Mesendoderm (in vitro differentiated cells): Measurements from ENCODE around the gene SLC7A5.
A peak's percentile ranks its signal among the peaks of the same experiment; 100 is the strongest.

ENCODE experiments used
- DNase-seq: peaks from one replicate; pipeline ENCODE4 v3.0.0; 2013
- H2AK5ac ChIP-seq: 2 replicates; pipeline ENCODE4 v1.6.1; 2013; ENCODE audit warnings: low read length, inconsistent platforms
- H2BK120ac ChIP-seq: 2 replicates; pipeline ENCODE4 v1.6.1; 2013; ENCODE audit warnings: low read depth, mild to moderate bottlenecking, low read length, moderate library complexity, mixed read lengths
- H2BK15ac ChIP-seq: replicated peaks from 2 replicates; pipeline ENCODE4 v1.6.1; 2013; ENCODE audit warnings: low read depth, mild to moderate bottlenecking, moderate library complexity
- H2BK5ac ChIP-seq: 2 replicates; pipeline ENCODE4 v1.6.1; 2013; ENCODE audit warnings: low read length, inconsistent platforms
- H3K18ac ChIP-seq: 2 replicates; pipeline ENCODE4 v1.6.1; 2013; ENCODE audit warnings: mild to moderate bottlenecking, low read length, mixed read lengths
- H3K23ac ChIP-seq: one replicate; pipeline ENCODE4 v1.6.1; 2013; ENCODE audit warnings: low read length
- H3K27ac ChIP-seq: 2 replicates; pipeline ENCODE4 v1.5.1; 2013; ENCODE audit warnings: low read depth, mild to moderate bottlenecking, inconsistent platforms, low read length, moderate library complexity
- H3K27me3 ChIP-seq: 2 replicates; pipeline ENCODE4 v1.6.1; 2013; ENCODE audit warnings: low read length, control low read depth, mild to moderate bottlenecking, inconsistent platforms; ENCODE audit not compliant: insufficient read depth, poor library complexity
- H3K36me3 ChIP-seq: 2 replicates; pipeline ENCODE4 v1.6.1; 2013; ENCODE audit warnings: low read length, inconsistent platforms; ENCODE audit not compliant: control insufficient read depth, insufficient read depth
- H3K4ac ChIP-seq: one replicate; pipeline ENCODE4 v1.6.1; 2013; ENCODE audit warnings: low read depth, mild to moderate bottlenecking, low read length, moderate library complexity
- H3K4me1 ChIP-seq: 2 replicates; pipeline ENCODE4 v1.6.1; 2013; ENCODE audit warnings: low read depth, low read length, inconsistent platforms; ENCODE audit not compliant: control insufficient read depth
- H3K4me2 ChIP-seq: 2 replicates; pipeline ENCODE4 v1.6.1; 2013; ENCODE audit warnings: low read length
- H3K4me3 ChIP-seq: 2 replicates; pipeline ENCODE4 v1.5.1; 2013; ENCODE audit warnings: mild to moderate bottlenecking, low read length
- H3K56ac ChIP-seq: one replicate; pipeline ENCODE4 v1.6.1; 2013; ENCODE audit warnings: low read length
- H3K79me1 ChIP-seq: 2 replicates; pipeline ENCODE4 v1.6.1; 2013; ENCODE audit warnings: low read length, inconsistent platforms
- H3K79me2 ChIP-seq: 2 replicates; pipeline ENCODE4 v1.6.1; 2013; ENCODE audit warnings: mild to moderate bottlenecking, low read length; ENCODE audit not compliant: control insufficient read depth, insufficient read depth
- H3K9ac ChIP-seq: 2 replicates; pipeline ENCODE4 v1.6.1; 2013; ENCODE audit warnings: low read length, inconsistent platforms
- H4K5ac ChIP-seq: one replicate; pipeline ENCODE4 v1.6.1; 2013; ENCODE audit warnings: low read length
- H4K8ac ChIP-seq: one replicate; pipeline ENCODE4 v1.6.1; 2013; ENCODE audit warnings: low read depth, mild to moderate bottlenecking, control low read depth, low read length, moderate library complexity
- WGBS: extraction: QIAGEN DNeasy Blood & Tissue Kit; methylation state at CpG from one replicate; pipeline ENCODE4 v1.1.7; 2013; ENCODE audit warnings: low lambda C conversion rate, missing lambda C conversion rate; ENCODE audit not compliant: insufficient coverage; ENCODE audit errors: extremely low coverage; 5-methylcytosine and 5-hydroxymethylcytosine counted together

The SLC7A5 gene

GRCh38 chr16:87824991-87825841 is 44.1 kb downstream of the SLC7A5 start:
- no peaks in the 10 kb centered on the region for H3K79me1 ChIP-seq
- H3K4me1 ChIP-seq: peaks cover 11% of the 10 kb centered on the region
- H2BK15ac ChIP-seq: no peak overlapping the region
- H4K8ac ChIP-seq: no peak overlapping the region
- H3K18ac ChIP-seq: no peak overlapping the region
- no peak overlapping the region for H3K4me3 ChIP-seq
- no peak overlapping the region for H3K9ac ChIP-seq
- H3K36me3 ChIP-seq: peaks cover 3% of the 10 kb centered on the region
- no peak overlapping the region for H2BK120ac ChIP-seq
- H3K4ac ChIP-seq: no peak overlapping the region
- H2AK5ac ChIP-seq: no peak overlapping the region
- H4K5ac ChIP-seq: no peak overlapping the region
- H3K27me3 ChIP-seq: no peaks in the 10 kb centered on the region
- DNase-seq: peak; percentile 81
- H3K56ac ChIP-seq: peak overlapping the region; percentile 60
- H3K4me2 ChIP-seq: no peak overlapping the region
- no CpG with 5 or more reads among the region's 29 CpGs for WGBS
- no peak overlapping the region for H3K23ac ChIP-seq
- H3K27ac ChIP-seq: no peak overlapping the region
- H3K79me2 ChIP-seq: no peaks in the 10 kb centered on the region
- H2BK5ac ChIP-seq: no peak overlapping the region

DNA sequence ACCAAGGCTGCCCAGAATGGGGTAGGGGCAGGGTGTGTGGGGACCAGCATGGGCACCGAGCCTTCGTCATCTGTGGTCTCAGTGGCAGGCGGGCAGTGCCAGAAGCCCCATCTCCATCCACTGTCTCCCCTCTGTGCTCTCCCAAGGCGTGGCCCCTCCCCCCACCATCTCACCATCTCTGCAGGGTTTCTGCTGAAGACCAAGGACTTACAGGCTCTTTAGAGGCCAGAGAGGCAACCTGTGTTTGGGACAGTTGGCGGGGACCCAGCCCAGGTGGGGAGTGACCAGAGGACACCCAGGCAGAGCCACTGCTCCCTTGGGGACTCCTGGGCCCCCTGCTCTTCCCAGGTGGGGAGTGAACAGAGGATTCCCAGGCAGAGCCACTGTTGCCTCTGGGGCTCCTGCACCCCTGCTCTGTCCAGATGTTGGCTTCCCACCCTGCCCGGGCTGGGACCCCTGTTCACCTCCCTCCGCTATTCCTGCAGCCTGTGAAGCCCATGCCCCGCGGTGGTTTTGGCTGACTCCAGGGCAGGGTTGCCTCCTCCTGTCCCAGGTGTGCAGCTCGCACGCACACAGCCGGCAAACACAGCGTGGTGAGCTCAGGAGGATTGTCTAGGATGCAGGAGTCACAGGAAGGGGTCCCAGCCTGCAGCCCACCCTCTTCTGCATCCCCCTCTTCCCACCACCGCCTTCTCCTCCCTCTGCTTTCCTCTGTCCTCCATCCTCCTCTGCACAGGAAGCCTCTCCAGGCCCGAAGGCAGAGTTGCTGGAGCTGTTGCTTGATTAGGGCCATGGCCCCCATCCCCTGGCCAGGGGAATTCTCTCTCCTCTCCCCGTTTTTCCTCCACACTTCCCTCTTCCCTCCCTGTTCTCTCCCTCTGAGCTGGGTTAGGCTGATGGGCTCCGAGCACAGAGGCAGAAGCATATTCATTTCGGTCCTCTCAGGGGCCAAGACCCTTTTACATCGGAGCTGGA is 45.0 kb downstream of the SLC7A5 start:
- Histone ChIP-seq H3K79me2 (no peaks in the 10 kb centered on the region), H3K4me3 (no peak overlapping the region), H2AK5ac (no peak overlapping the region), H4K8ac (no peak overlapping the region), H3K4me2 (no peak overlapping the region), H3K27ac (no peak overlapping the region), H3K4ac (peak overlapping the region; percentile 19), H3K79me1 (no peaks in the 10 kb centered on the region), H3K23ac (no peak overlapping the region), H3K27me3 (no peaks in the 10 kb centered on the region), H2BK5ac (no peak overlapping the region), H2BK120ac (no peak overlapping the region), H3K36me3 (no peaks in the 10 kb centered on the region), H3K4me1 (peaks cover 13% of the 10 kb centered on the region), H3K9ac (no peak overlapping the region), H3K56ac (peak overlapping the region; percentile 12), H4K5ac (no peak overlapping the region), H3K18ac (no peak overlapping the region), H2BK15ac (no peak overlapping the region)
- DNase-seq: no peak
- no CpG with 5 or more reads among the region's 19 CpGs for WGBS

- Histone ChIP-seq H3K79me1 (no peaks in the 10 kb centered on the region), H3K27me3 (no peaks in the 10 kb centered on the region), H3K4me3 (no peak overlapping the region), H2AK5ac (peak overlapping the region; percentile 65), H3K56ac (peak overlapping the region; percentile 73), H2BK15ac (no peak overlapping the region), H2BK5ac (no peak overlapping the region), H3K36me3 (no peaks in the 10 kb centered on the region), H3K4ac (peak overlapping the region; percentile 28), H3K4me1 (peaks cover 13% of the 10 kb centered on the region), H2BK120ac (peak overlapping the region; percentile 21), H3K23ac (no peak overlapping the region), H3K9ac (peak overlapping the region; percentile 44), H3K18ac (peak overlapping the region; percentile 56), H3K27ac (peak overlapping the region; percentile 5), H4K5ac (no peak overlapping the region), H4K8ac (no peak overlapping the region), H3K79me2 (no peaks in the 10 kb centered on the region), H3K4me2 (no peak overlapping the region)
- no peak for DNase-seq
- WGBS: no CpG with 5 or more reads among the region's 24 CpGs
Observed at GRCh38 chr16:87823181-87823929, 46.0 kb downstream of the SLC7A5 start.

- no CpG with 5 or more reads among the region's 38 CpGs for WGBS
- H3K27ac ChIP-seq: peak overlapping the region; percentile 5
- DNase-seq: peak; percentile 78
- peak overlapping the region; percentile 73 for H3K56ac ChIP-seq
- no peak overlapping the region for H2BK15ac ChIP-seq
- no peak overlapping the region for H4K5ac ChIP-seq
- no peaks in the 10 kb centered on the region for H3K79me2 ChIP-seq
- H2BK120ac ChIP-seq: peak overlapping the region; percentile 21
- H3K4me3 ChIP-seq: no peak overlapping the region
- no peak overlapping the region for H2AK5ac ChIP-seq
- H2BK5ac ChIP-seq: no peak overlapping the region
- H3K4me1 ChIP-seq: peaks cover 13% of the 10 kb centered on the region
- H3K18ac ChIP-seq: peak overlapping the region; percentile 56
- H3K27me3 ChIP-seq: no peaks in the 10 kb centered on the region
- no peak overlapping the region for H3K9ac ChIP-seq
- H3K4ac ChIP-seq: peak overlapping the region; percentile 28
- H3K23ac ChIP-seq: no peak overlapping the region
- H3K79me1 ChIP-seq: no peaks in the 10 kb centered on the region
- no peak overlapping the region for H4K8ac ChIP-seq
- H3K4me2 ChIP-seq: no peak overlapping the region
- H3K36me3 ChIP-seq: no peaks in the 10 kb centered on the region
Observed at GRCh38 chr16:87822108-87822970, 47.0 kb downstream of the SLC7A5 start.
